AG04450 (cell line): Measurements from ENCODE around the gene MACROD2. TPM values are rescaled to one million over a fixed set of nuclear protein-coding genes. Genes with fewer than 3 reads are reported as not detected.

ENCODE experiments used
- CTCF ChIA-PET: fragments of 300-600, 350-600 bp; formaldehyde crosslinking; extraction: SDS; loops from one replicate; lab custom pipeline; 2022; ENCODE audit warnings: antibody characterized with exemption, inconsistent platforms; lab: Charles Lee
- POLR2A ChIA-PET: fragments of 350-600 bp; formaldehyde crosslinking; extraction: SDS; loops from one replicate; lab custom pipeline; 2021; ENCODE audit warnings: antibody characterized with exemption, inconsistent platforms; lab: Yijun Ruan, JAX
- DNase-seq: peaks from one replicate; pipeline ENCODE4 v3.0.0-alpha.2; 2011; ENCODE audit warnings: low read depth, low spot score
- H3K27ac ChIP-seq: one replicate; pipeline ENCODE4 v1.5.1; 2012; ENCODE audit warnings: low read depth, low read length, control low read depth
- H3K27me3 ChIP-seq: one replicate; pipeline ENCODE4 v1.6.0; 2012; ENCODE audit warnings: low read length; ENCODE audit not compliant: control insufficient read depth, insufficient read depth
- H3K4me3 ChIP-seq: 2 replicates; pipeline ENCODE4 v1.5.1; 2011; ENCODE audit warnings: mild to moderate bottlenecking, low read depth, low read length, control low read depth
- H3K9me3 ChIP-seq: 2 replicates; pipeline ENCODE4 v1.5.1; 2012; ENCODE audit warnings: low read length; ENCODE audit not compliant: control insufficient read depth, insufficient read depth
- CTCF ChIP-seq: IDR thresholded peaks from 2 replicates; pipeline ENCODE4 v1.5.1; 2011; ENCODE audit warnings: low read depth, low read length, control low read depth, inconsistent platforms
- polyA plus RNA-seq: library from polyadenylated mRNA; depleted of rRNA; stranded (reverse); fragments of >200 nt; gene quantifications from 2 replicates; pipeline ENCODE4 v1.2.3, GENCODE V29; 2011

MACROD2 gene
- polyA plus RNA-seq, 1 experiment = 0.02 TPM

- ChIA-PET POLR2A (no interaction called here), CTCF (interaction anchor here (1.3 kb wide), 1 partner anchor 274 kb away, joined by 4 read pairs; the partner anchor contains the start of gene FLRT3)
- Histone ChIP-seq H3K27ac (no peak overlapping the region), H3K27me3 (no peaks in the 10 kb centered on the region), H3K9me3 (no peaks in the 10 kb centered on the region), H3K4me3 (no peak overlapping the region)
- DNase-seq = no peak
- no peak for TF ChIP-seq CTCF
Measured at GRCh38 chr20:14611479-14611878, 616.2 kb downstream of the MACROD2 start.

GRCh38 chr20:14612391-14612790 lies 617.1 kb downstream of the MACROD2 start:
- Histone ChIP-seq H3K27me3 (no peaks in the 10 kb centered on the region), H3K4me3 (no peak overlapping the region), H3K27ac (no peak overlapping the region), H3K9me3 (no peaks in the 10 kb centered on the region)
- ChIA-PET CTCF (interaction anchor here (0.6 to 1.3 kb wide), 3 partner anchors 10 to 275 kb away, joined by 3 to 4 read pairs (median 3); partner anchors contain the start of gene FLRT3), POLR2A (no interaction called here)
- no peak for DNase-seq
- no peak for TF ChIP-seq CTCF

DNA sequence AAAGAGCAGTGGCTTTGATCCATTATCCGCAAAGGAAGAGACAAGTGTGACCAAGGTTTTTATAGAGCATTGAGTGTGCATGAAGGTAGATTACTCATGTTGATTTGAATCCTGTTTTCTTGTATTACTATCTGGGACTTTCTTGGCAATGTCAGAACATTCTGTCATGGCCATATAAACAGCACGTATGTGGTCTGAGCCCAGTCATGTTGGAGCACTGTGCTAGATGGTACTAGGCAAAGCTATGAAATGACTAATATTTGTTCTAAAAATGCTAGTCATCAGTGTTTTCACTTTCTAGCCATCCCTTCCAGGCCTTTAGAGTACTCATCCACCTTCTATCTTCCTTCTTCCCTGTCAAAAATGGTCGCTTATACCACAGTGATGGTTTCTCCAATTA lies 620.7 kb downstream of the MACROD2 start:
- ChIA-PET POLR2A (no interaction called here), CTCF (no interaction called here)
- H3K4me3 ChIP-seq = no peak overlapping the region
- DNase-seq = no peak
- TF ChIP-seq CTCF = no peak
- H3K27me3 ChIP-seq = no peaks in the 10 kb centered on the region
- no peak overlapping the region for H3K27ac ChIP-seq
- no peaks in the 10 kb centered on the region for H3K9me3 ChIP-seq

DNA sequence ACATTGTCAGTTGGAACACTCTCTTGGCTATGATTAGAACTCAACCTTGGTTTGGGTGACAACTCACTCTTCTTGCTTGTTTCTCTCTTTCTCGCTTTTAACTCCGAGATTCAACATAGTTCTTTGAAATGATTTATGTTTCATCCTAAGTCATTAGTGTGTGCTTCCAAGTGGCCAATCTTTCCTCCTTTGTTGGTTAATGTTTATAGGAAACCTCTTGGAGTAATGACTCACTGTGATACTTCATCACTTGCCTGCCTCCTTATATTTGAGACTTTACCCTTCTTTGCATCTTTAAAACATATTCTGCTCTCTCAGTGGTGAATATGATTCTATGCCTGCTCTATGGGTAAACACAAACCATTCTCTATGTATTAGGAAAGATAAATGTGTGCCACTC lies 621.8 kb downstream of the MACROD2 start:
- no peak for DNase-seq
- POLR2A ChIA-PET = no interaction called here
- H3K27ac ChIP-seq = no peak overlapping the region
- no peak overlapping the region for H3K4me3 ChIP-seq
- no peak for TF ChIP-seq CTCF
- CTCF ChIA-PET = no interaction called here
- H3K9me3 ChIP-seq = no peaks in the 10 kb centered on the region
- H3K27me3 ChIP-seq = no peaks in the 10 kb centered on the region

DNA sequence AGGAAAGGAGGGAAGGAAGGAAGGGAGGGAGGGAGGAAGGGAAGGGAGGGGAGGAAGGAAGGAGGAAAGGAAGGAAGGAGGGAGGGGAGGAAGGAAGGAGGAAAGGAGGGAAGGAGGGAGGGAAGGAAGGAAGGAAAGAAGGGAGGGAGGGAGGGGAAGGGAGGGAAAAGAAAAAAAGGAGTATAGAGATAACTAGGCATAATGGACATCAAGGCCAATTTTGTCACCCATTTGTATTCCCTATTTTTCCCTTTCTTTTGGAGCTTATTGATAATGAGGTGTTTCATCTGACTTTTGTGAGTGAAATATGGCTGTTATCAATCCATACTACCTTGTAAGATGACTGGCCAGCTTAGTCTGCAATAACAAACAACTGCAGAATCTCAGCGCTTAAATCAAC lies 624.1 kb downstream of the MACROD2 start:
- Histone ChIP-seq H3K9me3 (no peaks in the 10 kb centered on the region), H3K4me3 (no peak overlapping the region), H3K27ac (no peak overlapping the region), H3K27me3 (no peaks in the 10 kb centered on the region)
- CTCF ChIA-PET = no interaction called here
- DNase-seq = no peak
- POLR2A ChIA-PET = no interaction called here
- TF ChIP-seq CTCF = no peak
